GM12892 (cell line): ENCODE data around the gene SAC3D1.

Experiments
- POLR2A ChIP-seq: IDR thresholded peaks from 2 replicates; pipeline ENCODE4 v1.6.1; 2011; ENCODE audit warnings: low read depth, low read length, control low read depth
- POLR2AphosphoS5 ChIP-seq: IDR thresholded peaks from 2 replicates; pipeline ENCODE4 v1.6.1; 2011; ENCODE audit warnings: low read depth, low read length, control low read depth

- TF ChIP-seq POLR2A (no peak), POLR2AphosphoS5 (no peak)
These were observed 46.8 kb downstream of the SAC3D1 start for GRCh38 chr11:65087827-65088226.
